Measurements from ENCODE around the gene HIF3A. TPM values are rescaled to one million over a fixed set of nuclear protein-coding genes. Genes with fewer than 3 reads are reported as not detected.

Gene HIF3A
- total and polyA plus RNA-seq, 2 of the 4 experiments (the other 2 are of a cell fraction) = 0.02 TPM; not detected in 1

- POLR2A ChIA-PET (ENCODE audit: unreplicated experiment) = no interaction called here
Measured at GRCh38 chr19:46337487-46337886, 40.6 kb downstream of the HIF3A start.

More at GRCh38 chr19:46337487-46337886, 40.6 kb downstream of the HIF3A start:
- CTCF ChIA-PET = no interaction called here
- no peak overlapping the region for H3K4ac ChIP-seq (ENCODE audit: low read depth, low read length)
- H4K91ac ChIP-seq (ENCODE audit: insufficient read depth, low read depth, low read length) = no peak overlapping the region
- H3K79me1 ChIP-seq (ENCODE audit: low read depth in 1 of 2, low read length in 2 of 2) = no peaks in the 10 kb centered on the region
- H3K18ac ChIP-seq (ENCODE audit: low read depth, low read length) = no peak overlapping the region
- DNase-seq (no peak), ATAC-seq (ENCODE audit: low read depth) (no peak)
- no peak overlapping the region for H3K4me3 ChIP-seq (ENCODE audit: insufficient read depth, low read depth, low read length)
- no peaks in the 10 kb centered on the region for H4K20me1 ChIP-seq (ENCODE audit: insufficient read depth, low read length)
- no peak overlapping the region for H2BK120ac ChIP-seq (ENCODE audit: low read depth, low read length)
- H4K5ac ChIP-seq (ENCODE audit: low read depth, low read length) = no peak overlapping the region
- no peaks in the 10 kb centered on the region for H3K9me1 ChIP-seq (ENCODE audit: insufficient read depth, low read length)
- no peaks in the 10 kb centered on the region for H3K36me3 ChIP-seq (ENCODE audit: control insufficient read depth, insufficient read depth, low read length)
- peaks cover 29% of the 10 kb centered on the region for H3K27me3 ChIP-seq (ENCODE audit: control insufficient read depth, insufficient read depth, low read length)
- H2BK5ac ChIP-seq (ENCODE audit: low read depth, low read length, poor library complexity, severe bottlenecking) = no peak overlapping the region
- H3K23ac ChIP-seq (ENCODE audit: low read depth, low read length) = no peak overlapping the region
- TF ChIP-seq RFX5 (IDR thresholded peaks at IDR 0.05; ENCODE audit: low read depth, low read length) (no peak), MAZ (IDR thresholded peaks at IDR 0.05; ENCODE audit: borderline replicate concordance, low read depth, low read length) (no peak), RAD21 (IDR thresholded peaks at IDR 0.05; ENCODE audit: low read length) (no peak), USF2 (IDR thresholded peaks at IDR 0.05; ENCODE audit: low read depth, low read length) (no peak), CEBPB (IDR thresholded peaks at IDR 0.05; ENCODE audit: low read depth, low read length) (no peak), FOS (IDR thresholded peaks at IDR 0.05; ENCODE audit: low read depth, low read length) (no peak), POLR2A (IDR thresholded peaks at IDR 0.05; ENCODE audit: low read depth, low read length) (no peak), MAFK (IDR thresholded peaks at IDR 0.05; ENCODE audit: low read depth, low read length) (no peak), BHLHE40 (IDR thresholded peaks at IDR 0.05; ENCODE audit: low read depth, low read length) (no peak), MXI1 (IDR thresholded peaks at IDR 0.05; ENCODE audit: borderline replicate concordance, low read depth, low read length) (no peak), SMC3 (IDR thresholded peaks at IDR 0.05; ENCODE audit: low read depth, low read length) (no peak), CHD1 (IDR thresholded peaks at IDR 0.05; ENCODE audit: low read depth, low read length) (no peak), NFE2L2 (IDR thresholded peaks at IDR 0.05; ENCODE audit: low read depth, low read length) (no peak), CTCF (conservative IDR thresholded peaks at IDR 0.05; ENCODE audit: low read depth, low read length) (no peak), RCOR1 (IDR thresholded peaks at IDR 0.05; ENCODE audit: insufficient replicate concordance, low read length) (no peak)
- TF ChIP-seq, protein P1, sequence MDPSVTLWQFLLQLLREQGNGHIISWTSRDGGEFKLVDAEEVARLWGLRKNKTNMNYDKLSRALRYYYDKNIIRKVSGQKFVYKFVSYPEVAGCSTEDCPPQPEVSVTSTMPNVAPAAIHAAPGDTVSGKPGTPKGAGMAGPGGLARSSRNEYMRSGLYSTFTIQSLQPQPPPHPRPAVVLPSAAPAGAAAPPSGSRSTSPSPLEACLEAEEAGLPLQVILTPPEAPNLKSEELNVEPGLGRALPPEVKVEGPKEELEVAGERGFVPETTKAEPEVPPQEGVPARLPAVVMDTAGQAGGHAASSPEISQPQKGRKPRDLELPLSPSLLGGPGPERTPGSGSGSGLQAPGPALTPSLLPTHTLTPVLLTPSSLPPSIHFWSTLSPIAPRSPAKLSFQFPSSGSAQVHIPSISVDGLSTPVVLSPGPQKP (IDR thresholded peaks at IDR 0.05; ENCODE audit: borderline replicate concordance, low read depth, low read length) = no peak
- H2BK20ac ChIP-seq (ENCODE audit: low read depth, low read length) = no peak overlapping the region
- H3K14ac ChIP-seq (replicated peaks; ENCODE audit: low read depth, low read length) = no peak overlapping the region
- H3K9ac ChIP-seq (ENCODE audit: low read depth, low read length) = no peak overlapping the region
- no peaks in the 10 kb centered on the region for H3K9me3 ChIP-seq (ENCODE audit: control insufficient read depth, insufficient read depth, low read length)
- no peak overlapping the region for H3K4me2 ChIP-seq (ENCODE audit: low read depth, low read length)
- H3K27ac ChIP-seq (ENCODE audit: insufficient read depth, low read length) = no peak overlapping the region
- WGBS, 2 experiments (ENCODE audit: extremely low coverage in 2 of 2, insufficient read length in 1 of 2) = no CpG with 5 or more reads among the region's 1 CpG
- intact Hi-C loops (cut with micrococcal nuclease) (no loop called here), dilution Hi-C loops (cut with HindIII; ENCODE audit: low sequenced_read_pairs, unreplicated experiment) (no loop called here), in situ Hi-C loops (cut with MboI; ENCODE audit: low sequenced_read_pairs) (no loop called here)
- H2AFZ ChIP-seq (replicated peaks; ENCODE audit: low read length, poor library complexity) = no peak overlapping the region
- no peak overlapping the region for H2BK15ac ChIP-seq (ENCODE audit: low read depth, low read length)
- BruUV-seq (replicated peaks) = no TSS peak
- no peak overlapping the region for H4K8ac ChIP-seq (ENCODE audit: low read depth in 2 of 2, low read length in 2 of 2)
- H2AK9ac ChIP-seq (replicated peaks; ENCODE audit: low read depth, low read length, poor library complexity) = no peak overlapping the region
- H2AK5ac ChIP-seq (ENCODE audit: low read depth, low read length) = no peak overlapping the region
- H3K56ac ChIP-seq (ENCODE audit: extremely low read depth, insufficient read depth, low read length) = no peak overlapping the region
- H3K4me1 ChIP-seq (ENCODE audit: control insufficient read depth, insufficient read depth, low read length) = no peaks in the 10 kb centered on the region
